ENCODE data around the gene NPR3.

The NPR3 gene, protein sequence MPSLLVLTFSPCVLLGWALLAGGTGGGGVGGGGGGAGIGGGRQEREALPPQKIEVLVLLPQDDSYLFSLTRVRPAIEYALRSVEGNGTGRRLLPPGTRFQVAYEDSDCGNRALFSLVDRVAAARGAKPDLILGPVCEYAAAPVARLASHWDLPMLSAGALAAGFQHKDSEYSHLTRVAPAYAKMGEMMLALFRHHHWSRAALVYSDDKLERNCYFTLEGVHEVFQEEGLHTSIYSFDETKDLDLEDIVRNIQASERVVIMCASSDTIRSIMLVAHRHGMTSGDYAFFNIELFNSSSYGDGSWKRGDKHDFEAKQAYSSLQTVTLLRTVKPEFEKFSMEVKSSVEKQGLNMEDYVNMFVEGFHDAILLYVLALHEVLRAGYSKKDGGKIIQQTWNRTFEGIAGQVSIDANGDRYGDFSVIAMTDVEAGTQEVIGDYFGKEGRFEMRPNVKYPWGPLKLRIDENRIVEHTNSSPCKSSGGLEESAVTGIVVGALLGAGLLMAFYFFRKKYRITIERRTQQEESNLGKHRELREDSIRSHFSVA

DNA sequence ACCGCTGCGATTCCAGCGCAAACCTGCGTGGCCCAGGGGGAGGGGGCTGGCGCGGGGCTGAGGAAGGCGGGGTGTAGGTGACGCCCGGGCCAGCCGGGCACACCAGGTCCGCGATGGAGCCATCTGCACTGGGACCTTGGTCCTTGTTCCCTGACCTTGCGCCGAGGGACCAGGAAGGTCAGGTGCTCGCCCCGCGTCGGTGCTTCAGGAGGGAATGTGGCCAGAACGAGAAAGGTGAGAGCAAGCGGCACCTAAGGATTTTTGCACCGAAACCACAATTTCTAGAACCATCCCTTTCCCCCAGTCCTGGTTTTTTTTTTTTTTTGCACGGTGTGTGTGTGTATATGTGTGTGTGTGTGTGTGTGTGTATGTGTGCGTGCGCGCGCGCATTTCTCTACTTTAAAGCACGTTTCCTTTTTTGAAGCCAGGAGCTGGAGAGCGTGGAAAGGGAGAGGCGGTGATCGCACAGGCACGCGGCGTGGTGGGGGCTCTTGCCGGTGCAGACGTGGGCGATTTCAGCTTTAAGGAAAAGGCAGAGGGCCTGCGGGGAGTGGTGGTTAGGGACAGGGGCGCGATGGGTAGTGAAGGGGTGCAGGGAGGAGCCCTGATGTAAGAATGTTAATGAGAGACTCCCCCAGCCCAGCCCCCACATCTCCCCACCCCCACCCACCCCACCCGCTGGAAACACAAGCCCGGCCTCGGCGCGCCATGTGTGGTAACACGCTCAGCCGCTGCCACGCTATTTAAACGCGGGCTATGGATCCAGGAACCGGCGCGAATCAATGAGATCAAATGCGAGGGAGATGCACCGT is at the start of gene NPR3:
Gene NPR3 (plus strand): TSS at position 772 of the 812 bp plus-strand sequence. CDS start 456 bp downstream, outside the sequence.
- DNase-seq = no peak

DNA sequence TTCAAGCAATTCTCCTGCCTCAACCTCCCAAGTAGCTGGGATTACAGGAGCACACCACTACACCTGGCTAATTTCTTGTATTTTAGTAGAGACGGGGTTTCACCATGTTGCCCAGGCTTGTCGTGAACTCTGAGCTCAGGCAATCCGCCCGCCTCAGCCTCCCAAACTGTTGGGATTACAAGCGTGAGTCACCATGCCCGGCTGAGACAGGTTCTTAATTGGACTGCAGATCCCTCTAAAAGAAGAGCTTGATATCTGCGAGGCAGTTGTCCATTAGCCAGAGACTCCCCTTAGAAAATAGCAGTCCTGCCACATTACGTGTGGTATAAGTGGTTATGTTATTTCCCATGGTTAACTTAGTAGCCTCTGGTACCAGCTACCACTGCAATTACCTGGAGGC is 46.6 kb upstream of the NPR3 start:
- DNase-seq = no peak

DNA sequence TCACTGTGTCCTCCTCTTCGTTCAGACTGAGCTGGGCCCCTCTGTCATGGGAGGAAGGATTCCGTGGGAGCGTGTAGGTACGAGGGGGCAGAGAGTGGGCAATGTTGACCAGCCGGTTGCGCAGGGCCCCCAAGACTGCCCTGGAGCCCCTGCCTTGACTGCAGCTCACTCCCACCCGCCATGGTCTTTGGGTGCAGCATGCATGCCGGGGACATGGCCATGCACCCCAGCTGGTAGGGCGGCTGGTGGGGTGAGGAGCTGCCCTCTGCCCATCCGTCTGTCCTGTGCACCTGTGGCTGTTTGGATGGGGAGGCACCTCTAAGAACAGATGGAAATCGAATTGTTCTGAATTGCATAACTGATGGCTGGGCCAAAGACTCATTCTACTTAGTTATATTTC is 42.6 kb upstream of the NPR3 start:
- DNase-seq = no peak

DNA sequence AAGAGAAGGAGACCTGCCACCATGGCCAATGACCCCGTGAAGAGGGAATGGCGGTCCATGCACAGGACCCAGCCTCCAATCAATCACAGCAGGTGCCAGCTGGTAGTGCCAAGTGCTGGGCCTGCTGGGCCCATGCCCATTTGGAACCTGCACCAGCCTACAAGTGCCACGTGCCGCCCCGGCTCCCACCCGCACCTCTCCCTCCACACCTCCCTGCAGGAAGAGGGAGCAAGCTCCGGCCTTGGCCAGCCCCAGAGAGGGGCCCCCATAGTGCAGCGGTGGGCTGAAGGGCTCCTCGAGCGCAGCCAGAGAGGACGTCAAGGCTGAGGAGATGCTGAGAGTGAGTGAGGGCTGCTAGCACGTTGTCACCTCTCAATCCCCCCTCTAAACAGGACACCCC is 37.8 kb upstream of the NPR3 start:
- DNase-seq = no peak

DNA sequence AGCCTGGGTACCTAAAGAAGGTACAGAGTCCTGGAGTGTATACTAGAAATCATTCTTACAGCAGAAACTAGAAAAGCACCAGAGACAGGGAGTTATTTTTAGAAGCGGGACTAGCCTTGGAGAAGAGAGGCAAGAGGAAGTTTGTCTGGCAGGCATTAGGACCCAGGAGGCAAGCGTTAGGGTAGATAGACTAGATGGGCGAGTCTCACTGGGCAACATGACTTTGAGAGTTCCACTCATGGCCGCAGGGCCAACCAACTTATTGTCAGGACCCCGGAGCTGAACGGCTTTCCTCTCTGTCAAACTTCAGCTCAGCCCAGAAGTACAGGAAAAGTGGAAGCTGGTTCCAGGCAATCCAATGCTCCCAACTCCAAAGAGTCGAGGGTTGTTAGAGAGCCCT is 34.1 kb upstream of the NPR3 start:
- DNase-seq = no peak

DNA sequence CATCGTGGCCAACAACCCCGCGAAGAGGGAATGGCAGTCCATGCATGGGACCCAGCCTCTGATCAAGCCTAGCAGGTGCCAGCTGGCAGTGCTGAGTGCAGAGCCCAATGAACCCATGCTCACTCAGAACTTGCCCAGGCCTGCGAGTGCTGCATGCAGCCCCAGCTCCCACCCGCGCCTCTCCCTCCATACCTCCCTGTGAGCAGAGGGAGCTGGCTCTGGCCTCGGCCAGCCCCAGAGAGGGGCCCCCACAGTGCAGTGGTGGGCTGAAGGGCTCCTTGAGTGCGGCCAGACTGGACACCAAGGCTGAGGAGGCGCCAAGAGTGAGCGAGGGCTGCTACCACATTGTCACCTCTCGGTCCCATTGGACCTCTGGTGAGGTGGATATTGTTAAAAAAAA is 32.6 kb upstream of the NPR3 start:
- DNase-seq = no peak

DNA sequence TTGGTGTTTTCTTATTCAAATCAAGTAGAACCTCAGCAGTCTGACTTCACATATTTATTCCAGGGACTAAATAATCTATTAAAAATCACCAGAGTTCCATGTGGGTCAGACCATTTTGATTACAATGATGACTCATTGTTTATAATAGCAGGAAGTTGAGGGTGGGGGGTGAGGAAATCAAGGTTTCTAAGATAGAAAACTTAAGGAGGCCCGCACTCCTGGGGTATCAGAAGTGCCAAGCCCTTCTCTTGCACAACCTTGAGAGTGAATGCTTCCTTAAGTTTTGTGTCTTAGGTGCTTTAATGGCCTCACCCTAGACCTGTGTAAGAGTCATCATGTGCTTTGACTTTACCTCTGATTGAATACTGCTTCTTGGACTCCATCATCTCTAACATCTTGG is 31.9 kb upstream of the NPR3 start:
- no peak for DNase-seq

DNA sequence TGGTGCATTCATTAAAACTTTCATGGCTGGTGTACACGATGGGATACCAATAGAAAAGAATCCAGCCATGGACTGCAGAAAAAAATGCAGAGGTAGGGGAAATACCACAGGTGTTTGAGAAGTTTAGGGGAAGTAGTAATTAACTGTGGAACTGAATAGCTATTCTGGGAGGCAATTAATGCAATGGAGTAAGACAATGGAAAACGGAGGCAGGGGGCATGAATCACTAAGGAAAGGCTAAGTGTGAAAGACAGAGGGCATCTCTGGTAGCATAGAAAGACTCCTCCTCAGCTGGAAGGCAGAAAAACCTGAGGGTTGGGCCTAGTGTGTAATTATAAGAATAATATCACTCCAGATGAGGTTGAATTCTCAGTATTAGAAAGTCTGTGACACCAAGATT is 30.9 kb upstream of the NPR3 start:
- DNase-seq = no peak

DNA sequence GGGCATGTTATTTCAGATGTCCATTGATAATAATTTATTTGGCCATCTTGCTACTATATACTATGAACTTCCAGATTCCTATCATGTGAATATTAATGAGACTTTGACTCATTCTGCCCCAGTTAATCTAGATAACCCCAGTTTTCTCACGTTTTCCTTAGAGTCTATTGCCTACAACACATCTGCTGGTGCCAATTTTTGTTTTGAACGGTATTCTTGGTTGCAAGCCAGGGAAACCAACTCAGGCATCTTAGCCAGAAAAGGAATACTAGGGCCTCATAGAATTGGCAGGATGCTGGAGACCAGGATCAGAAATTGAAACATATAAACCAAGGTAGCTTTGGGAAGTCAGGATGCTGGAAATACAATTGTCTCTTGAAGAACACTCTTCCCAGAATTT is 28.0 kb upstream of the NPR3 start:
- no peak for DNase-seq

DNA sequence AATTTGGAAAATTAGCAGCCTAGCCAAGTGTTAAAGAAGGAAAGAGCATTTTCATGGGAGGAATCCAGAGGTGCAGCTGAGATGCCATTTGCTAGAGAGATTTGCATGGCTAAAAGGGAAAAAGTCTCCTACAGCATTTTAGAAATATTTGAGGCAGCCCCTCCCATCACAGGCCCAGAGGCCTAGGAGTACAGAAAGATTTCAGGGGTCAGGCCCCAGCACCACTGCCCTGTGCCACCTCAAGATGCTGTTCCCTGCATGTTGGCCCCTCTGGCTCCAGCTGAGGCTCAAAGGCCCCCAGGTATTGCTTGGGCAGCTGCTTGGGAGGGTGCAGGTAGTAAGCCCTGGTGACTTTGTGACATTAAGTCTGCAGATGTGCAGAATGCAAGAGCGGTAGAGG is 26.9 kb upstream of the NPR3 start:
- DNase-seq = no peak

DNA sequence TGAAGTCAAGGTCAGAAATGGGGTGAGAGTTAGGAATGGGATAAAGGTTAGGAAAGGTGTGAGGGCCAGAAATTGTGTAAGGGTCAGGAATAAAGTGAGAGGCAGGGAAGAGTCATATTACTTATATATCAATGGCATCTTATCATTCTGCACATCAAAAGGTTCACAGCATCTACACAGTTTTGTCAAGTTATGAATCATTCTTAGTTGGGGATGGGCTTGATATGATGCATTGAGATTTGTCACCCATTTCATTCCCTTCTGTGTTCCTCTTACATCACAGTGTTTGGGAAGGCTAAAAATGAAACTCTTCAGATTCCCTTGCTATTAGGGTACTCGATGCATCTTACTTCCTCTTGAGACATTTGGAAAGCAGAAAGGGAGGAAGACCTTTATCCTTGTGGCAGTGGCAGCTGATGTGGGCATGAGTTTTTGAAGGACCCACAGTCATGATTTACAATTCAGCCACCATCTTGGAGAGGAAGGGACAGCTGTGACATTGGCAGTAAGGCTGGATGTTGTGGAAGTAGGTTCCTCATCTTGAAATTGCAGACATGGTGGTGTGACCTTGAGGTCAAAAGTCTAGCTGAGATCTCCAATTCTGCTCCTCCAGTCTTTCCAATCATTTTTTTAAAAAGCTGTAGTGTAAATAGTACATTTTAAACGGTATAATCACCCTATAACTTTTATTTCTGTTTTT is 24.2 kb upstream of the NPR3 start:
- no peak for DNase-seq

DNA sequence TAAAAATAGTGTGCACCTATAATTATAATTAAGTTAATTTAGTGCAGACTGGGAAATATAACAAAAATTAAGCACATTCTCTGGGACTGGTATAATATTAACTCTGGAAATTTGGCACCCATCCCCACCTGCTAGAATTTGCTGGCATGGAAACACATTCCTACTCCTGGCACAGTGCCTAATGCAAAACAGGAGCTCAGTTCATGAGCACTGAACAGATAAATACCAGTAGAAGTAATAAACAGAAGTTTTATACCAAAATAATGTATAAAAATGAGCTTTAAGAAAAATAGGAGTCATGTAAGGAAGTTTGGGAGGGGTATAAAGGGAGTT is 23.7 kb upstream of the NPR3 start:
- no peak for DNase-seq

DNA sequence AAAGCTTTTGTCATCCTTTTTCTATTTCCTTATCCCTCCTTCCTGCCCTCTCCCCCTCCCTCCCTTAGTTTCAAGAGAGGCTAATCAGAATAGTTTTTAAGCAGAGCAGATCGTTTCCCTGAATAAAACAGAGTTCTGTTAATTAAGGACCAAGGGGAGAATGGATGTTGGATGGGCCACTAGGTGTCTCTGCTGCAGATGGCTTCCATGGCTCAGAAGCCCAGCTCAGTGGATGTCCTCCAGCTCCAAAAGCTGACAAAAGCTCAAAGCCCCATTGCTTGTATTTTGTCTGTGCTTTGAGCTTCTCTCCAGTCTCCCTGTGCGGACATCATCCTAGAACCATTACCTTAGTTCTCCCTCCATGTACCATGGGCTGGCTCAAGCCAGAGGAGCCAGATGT is 21.0 kb upstream of the NPR3 start:
- DNase-seq = no peak

DNA sequence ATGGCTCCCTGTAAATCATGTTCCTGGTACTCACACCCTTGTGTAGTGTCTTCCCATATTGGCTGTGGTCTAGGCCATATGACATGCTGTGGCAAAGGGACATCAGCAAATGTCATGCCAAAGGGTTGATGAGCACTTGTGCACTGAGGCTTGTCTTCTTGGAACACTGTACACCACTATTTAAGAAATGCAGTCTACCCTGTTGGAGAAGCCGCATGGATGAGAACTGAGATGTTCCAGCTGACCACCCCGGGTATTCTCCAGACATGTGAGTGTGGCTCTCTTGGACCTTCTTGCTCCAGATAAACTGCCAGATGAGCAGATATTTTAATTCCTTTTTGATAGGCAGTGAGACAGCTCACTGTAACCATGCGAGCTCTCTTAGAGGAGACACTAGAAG is 20.5 kb upstream of the NPR3 start:
- no peak for DNase-seq

DNA sequence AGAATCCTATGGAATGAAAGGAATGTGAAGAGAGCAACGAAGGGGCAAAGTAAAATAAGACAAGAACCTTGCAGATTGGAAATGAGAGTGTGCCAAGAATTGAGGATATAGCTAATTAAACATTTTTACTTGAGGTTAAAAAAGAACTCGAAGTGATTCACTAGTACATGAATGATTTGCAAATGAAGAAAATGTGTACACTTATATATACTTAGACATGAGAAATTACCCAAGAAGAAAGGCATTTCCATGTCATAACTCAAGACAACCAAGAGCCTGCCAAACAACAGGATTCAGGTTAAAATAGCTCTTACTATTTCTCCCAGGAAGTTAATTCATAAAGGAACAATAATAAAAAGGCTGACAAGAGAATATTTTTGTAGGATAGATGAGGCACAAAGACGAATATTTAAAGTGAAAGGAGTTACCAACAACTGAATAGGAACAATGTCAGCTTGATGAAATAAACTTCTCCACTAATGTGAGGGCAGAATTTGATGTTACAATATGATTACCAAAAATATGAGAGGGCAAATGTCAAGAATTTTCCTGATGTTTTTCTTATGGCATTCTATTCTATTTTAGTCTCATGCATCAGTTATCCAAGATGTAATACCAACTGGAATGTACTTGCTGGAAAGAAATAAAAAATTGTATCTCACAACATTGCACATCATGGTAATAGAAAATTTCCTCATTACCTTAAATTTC is 18.9 kb upstream of the NPR3 start:
- no peak for DNase-seq

DNA sequence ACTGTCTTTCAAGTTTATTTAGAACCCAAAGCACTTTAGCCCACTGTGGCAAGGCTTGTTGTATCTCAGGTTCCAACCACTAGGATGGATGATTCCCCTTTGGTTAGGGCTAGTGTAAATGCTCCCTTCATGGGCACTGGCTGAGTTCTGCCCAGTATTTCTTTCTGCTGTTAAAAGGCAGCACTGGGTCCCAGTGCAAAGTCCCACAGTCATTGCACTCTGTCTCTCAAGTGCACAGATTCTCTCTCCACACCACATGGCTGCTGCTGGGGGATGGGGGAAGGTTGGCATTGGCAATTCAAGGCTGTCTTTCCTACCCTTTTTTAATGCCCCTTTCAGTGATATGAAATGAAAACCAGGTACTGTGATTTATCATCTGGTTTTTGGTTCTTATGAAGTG is 7.2 kb upstream of the NPR3 start:
- DNase-seq = no peak

DNA sequence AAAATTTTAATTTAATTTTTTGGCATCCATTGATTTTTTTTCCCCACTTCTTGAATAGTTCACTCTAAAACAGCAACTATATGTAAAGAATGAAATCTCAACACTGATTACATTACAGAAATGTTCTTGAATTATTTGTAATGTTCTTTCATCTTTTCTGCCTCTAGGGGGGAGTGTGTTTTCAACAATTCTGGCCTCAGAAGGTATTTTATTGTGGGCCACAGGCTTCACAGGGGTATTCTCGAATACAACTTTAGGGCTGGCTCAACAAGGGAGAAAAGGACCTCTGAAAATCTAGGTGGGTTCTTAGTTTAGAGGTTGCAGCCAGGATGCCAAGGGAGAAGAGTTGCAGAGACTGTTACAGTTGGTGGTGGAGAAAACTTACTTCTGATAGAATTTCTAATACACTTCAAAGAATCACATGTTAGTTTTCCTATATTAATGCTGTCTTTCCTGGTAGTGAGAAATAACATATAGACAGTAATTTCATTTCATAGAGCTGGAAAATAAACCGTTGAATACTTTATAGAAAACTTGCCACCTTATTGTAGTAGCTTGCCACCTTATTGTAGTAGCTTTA is 3.6 kb upstream of the NPR3 start:
- peak; percentile 48 for DNase-seq

DNA sequence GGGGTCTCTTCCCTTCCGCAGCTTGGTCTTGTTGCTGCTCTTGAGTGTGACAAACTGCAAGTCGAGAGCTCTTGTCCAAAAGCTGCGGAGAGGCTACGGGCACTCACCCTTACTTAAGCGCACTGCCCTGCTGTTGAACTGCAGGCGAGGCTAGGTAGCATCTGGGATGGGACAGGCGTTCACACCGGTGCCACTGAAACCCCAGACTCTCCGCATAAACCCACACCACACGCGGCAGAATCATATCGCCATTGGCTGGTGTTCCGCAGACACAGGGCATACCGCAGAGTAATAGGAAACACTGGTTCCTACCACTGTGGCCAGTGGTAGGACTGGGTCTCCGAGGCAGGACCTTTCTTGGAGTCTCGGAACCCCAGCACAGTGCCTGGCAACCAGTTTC is 2.2 kb upstream of the NPR3 start:
- DNase-seq = no peak

DNA sequence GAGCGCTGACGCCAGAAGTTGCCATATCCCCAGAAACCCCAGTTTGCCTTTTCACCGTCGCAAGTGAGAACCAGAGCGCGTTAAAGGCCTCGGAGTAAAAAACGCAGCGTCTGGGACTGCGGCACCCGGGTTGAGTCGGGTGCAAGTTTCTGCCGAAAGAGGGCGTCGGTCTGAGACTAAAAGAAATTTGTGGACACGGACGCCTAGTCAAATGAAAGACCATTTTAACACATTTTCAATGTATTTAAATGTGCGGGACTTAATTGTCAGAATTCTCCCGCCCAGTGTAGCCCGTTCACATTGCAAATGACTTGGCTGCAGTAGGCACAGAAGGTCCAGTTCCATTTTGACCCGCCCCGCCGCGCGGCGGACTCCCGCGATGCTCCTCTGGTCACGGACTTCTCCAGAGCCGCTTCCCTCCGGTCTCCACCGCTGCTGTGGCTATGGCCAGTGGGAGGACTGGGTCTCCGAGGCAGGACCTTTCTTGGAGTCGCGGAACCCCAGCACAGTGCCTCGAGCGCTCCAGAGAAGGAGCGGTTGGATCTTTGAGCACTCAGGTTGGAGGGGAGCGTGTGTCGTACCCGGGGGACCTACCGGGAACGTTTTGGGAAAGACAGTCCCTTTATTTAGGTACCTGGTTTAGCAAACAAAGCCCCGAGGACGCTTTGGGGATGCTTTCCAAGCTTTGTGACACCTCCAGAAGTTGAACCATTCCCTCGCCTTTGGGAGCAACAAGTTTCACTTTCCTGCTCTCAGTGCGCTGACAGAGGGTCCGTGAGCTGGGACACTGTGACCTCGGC is 1.2 kb upstream of the NPR3 start:
- DNase-seq = peak; percentile 73

DNA sequence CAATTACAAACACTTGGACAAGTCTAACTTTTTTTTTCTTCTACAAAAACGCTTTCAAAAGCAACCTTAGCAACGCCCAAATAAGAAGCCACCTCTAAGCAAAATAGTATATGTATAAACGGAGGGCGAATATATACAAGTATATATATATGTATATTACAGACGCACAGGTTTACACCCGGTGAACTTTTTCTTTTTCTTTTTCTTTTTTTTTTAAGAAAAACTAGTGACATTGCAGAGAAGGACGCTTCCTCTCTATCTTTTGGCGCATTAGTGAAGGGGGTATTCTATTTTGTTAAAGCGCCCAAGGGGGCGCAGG is 200 bp downstream of the NPR3 start:
- no peak for DNase-seq

DNA sequence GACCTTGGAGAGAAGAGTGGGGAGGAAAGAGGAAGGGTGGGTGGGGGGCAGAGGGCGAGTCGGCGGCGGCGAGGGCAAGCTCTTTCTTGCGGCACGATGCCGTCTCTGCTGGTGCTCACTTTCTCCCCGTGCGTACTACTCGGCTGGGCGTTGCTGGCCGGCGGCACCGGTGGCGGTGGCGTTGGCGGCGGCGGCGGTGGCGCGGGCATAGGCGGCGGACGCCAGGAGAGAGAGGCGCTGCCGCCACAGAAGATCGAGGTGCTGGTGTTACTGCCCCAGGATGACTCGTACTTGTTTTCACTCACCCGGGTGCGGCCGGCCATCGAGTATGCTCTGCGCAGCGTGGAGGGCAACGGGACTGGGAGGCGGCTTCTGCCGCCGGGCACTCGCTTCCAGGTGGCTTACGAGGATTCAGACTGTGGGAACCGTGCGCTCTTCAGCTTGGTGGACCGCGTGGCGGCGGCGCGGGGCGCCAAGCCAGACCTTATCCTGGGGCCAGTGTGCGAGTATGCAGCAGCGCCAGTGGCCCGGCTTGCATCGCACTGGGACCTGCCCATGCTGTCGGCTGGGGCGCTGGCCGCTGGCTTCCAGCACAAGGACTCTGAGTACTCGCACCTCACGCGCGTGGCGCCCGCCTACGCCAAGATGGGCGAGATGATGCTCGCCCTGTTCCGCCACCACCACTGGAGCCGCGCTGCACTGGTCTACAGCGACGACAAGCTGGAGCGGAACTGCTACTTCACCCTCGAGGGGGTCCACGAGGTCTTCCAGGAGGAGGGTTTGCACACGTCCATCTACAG is 760 bp downstream of the NPR3 start:
- no peak for DNase-seq

All from KG1 (cell line).